ENCODE data around the gene KCNQ1.

- TF ChIP-seq, protein P1, sequence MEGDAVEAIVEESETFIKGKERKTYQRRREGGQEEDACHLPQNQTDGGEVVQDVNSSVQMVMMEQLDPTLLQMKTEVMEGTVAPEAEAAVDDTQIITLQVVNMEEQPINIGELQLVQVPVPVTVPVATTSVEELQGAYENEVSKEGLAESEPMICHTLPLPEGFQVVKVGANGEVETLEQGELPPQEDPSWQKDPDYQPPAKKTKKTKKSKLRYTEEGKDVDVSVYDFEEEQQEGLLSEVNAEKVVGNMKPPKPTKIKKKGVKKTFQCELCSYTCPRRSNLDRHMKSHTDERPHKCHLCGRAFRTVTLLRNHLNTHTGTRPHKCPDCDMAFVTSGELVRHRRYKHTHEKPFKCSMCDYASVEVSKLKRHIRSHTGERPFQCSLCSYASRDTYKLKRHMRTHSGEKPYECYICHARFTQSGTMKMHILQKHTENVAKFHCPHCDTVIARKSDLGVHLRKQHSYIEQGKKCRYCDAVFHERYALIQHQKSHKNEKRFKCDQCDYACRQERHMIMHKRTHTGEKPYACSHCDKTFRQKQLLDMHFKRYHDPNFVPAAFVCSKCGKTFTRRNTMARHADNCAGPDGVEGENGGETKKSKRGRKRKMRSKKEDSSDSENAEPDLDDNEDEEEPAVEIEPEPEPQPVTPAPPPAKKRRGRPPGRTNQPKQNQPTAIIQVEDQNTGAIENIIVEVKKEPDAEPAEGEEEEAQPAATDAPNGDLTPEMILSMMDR (IDR thresholded peaks at IDR 0.05), result no peak
- TF ChIP-seq POLR2A (IDR thresholded peaks at IDR 0.05), result no peak
These were observed 294.9 kb downstream of the KCNQ1 start for GRCh38 chr11:2739531-2740274.

All from body of pancreas (tissue), 4 donors.